Islet precursor cell (in vitro differentiated cells): ENCODE measurements around the gene TEAD3.
"Not testable (repeated sequence)": the region's sequence is repeated elsewhere in the genome, so short reads cannot be mapped to it uniquely, and the experiment has no call there.

Source experiments
- DNase-seq: peaks from one replicate; pipeline ENCODE4 v3.0.0-alpha.2; 2018

Gene TEAD3

GRCh38 chr6:35496841-35497570 is at the start of gene TEAD3:
TSS of gene TEAD3 (minus strand) at chr6:35497079.
- DNase-seq = peak; percentile 95

- DNase-seq = peak; percentile 93
These were observed 48.0 kb upstream of the TEAD3 start for GRCh38 chr6:35544769-35545361.

- DNase-seq = peak; percentile 75
These were observed 46.7 kb upstream of the TEAD3 start for GRCh38 chr6:35543459-35544193.

- no peak for DNase-seq
These were observed 45.0 kb upstream of the TEAD3 start for GRCh38 chr6:35541836-35542235.

- DNase-seq = no peak
These were observed 42.3 kb upstream of the TEAD3 start for GRCh38 chr6:35539223-35539622.

GRCh38 chr6:35535847-35536246 is 39.0 kb upstream of the TEAD3 start:
- DNase-seq = not testable (repeated sequence)

GRCh38 chr6:35534407-35535170 is 37.7 kb upstream of the TEAD3 start:
- peak; percentile 57 for DNase-seq

GRCh38 chr6:35533981-35534380 is 37.1 kb upstream of the TEAD3 start:
- no peak for DNase-seq

GRCh38 chr6:35532126-35532525 is 35.2 kb upstream of the TEAD3 start:
- no peak for DNase-seq

- DNase-seq = no peak
These were observed 27.6 kb upstream of the TEAD3 start for GRCh38 chr6:35524380-35525020.

GRCh38 chr6:35522660-35523658 is 26.1 kb upstream of the TEAD3 start:
- DNase-seq = peak; percentile 86

- no peak for DNase-seq
These were observed 25.3 kb upstream of the TEAD3 start for GRCh38 chr6:35522151-35522550.

GRCh38 chr6:35521235-35521634 is 24.4 kb upstream of the TEAD3 start:
- no peak for DNase-seq

GRCh38 chr6:35519313-35520015 is 22.6 kb upstream of the TEAD3 start:
- no peak for DNase-seq

- no peak for DNase-seq
These were observed 21.9 kb upstream of the TEAD3 start for GRCh38 chr6:35518566-35519312.

GRCh38 chr6:35517978-35518377 is 21.1 kb upstream of the TEAD3 start:
- not testable (repeated sequence) for DNase-seq

GRCh38 chr6:35516712-35517111 is 19.8 kb upstream of the TEAD3 start:
- no peak for DNase-seq

- DNase-seq = not testable (repeated sequence)
These were observed 19.1 kb upstream of the TEAD3 start for GRCh38 chr6:35515939-35516338.

GRCh38 chr6:35514587-35514986 is 17.7 kb upstream of the TEAD3 start:
- no peak for DNase-seq

- DNase-seq = no peak
These were observed 15.9 kb upstream of the TEAD3 start, which contains the start of gene TULP1 for GRCh38 chr6:35512740-35513139. TSS of gene TULP1 (minus strand) at chr6:35512896. CDS start at chr6:35512858, 38 bp downstream.
